Measurements from ENCODE around the gene PYGB.

Gene PYGB

DNA sequence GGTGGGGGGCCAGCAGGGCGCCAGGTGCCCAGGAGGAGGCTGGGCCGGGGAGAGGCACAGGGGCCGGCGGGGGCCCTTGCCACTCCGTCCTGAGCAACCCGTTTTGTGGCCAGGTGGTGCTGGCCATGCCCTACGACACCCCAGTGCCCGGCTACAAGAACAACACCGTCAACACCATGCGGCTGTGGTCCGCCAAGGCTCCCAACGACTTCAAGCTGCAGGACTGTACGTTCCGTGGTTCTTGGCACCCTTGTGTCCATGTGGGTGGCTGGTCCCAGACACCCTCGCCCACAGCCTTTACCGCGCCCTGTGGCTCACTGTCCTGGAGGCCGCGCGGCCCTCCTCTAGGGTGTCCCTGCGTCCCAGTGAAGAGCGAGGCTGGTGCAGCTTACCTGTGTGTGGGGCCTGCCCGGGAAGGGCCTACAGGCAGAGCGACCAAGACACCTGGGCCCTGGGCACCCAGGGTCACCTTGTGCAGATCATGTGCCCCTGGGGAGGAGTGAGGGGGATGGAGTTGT is 28.7 kb downstream of the PYGB start:
- TF ChIP-seq, protein P1, sequence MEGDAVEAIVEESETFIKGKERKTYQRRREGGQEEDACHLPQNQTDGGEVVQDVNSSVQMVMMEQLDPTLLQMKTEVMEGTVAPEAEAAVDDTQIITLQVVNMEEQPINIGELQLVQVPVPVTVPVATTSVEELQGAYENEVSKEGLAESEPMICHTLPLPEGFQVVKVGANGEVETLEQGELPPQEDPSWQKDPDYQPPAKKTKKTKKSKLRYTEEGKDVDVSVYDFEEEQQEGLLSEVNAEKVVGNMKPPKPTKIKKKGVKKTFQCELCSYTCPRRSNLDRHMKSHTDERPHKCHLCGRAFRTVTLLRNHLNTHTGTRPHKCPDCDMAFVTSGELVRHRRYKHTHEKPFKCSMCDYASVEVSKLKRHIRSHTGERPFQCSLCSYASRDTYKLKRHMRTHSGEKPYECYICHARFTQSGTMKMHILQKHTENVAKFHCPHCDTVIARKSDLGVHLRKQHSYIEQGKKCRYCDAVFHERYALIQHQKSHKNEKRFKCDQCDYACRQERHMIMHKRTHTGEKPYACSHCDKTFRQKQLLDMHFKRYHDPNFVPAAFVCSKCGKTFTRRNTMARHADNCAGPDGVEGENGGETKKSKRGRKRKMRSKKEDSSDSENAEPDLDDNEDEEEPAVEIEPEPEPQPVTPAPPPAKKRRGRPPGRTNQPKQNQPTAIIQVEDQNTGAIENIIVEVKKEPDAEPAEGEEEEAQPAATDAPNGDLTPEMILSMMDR (IDR thresholded peaks at IDR 0.05; ENCODE audit: low read depth, low read length): no peak
- no peak for DNase-seq (ENCODE audit: extremely low read depth, low read depth)

DNA sequence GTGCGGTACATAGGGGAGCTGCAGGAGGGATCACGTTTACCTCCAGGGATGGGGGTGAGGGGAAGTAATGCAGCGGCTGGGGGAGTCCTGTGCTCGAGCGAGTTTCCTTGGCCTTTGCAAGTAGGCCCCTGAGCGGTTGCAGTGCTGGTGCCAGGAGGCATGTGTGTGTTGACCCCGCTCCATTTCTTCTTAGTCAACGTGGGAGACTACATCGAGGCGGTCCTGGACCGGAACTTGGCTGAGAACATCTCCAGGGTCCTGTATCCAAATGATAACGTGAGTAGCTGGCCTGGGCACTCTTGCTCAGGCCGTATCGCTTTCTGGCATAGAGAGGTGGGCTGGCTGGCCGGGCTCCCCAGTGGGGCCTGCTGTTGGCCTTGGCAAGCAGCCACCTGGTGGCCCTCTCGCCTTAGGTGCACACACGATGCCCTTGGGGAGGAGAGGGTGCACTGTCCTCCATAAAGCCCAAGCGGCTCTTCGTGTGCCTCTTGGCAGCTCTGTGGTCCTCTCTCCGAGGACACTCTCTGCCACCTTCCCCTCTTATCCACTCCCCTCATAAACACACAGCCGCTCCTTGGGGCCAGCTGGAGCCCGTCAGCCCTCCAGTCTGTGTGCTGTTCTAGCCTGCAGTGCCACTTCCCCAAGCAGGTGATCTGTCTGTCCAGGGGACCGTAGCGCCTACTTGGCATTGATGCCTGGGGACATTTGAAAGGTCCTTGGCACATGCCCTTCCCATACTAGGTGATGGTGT is 29.3 kb downstream of the PYGB start:
- TF ChIP-seq, protein P1 (IDR thresholded peaks at IDR 0.05; ENCODE audit: low read depth, low read length): no peak
- DNase-seq (ENCODE audit: extremely low read depth, low read depth): no peak

DNA sequence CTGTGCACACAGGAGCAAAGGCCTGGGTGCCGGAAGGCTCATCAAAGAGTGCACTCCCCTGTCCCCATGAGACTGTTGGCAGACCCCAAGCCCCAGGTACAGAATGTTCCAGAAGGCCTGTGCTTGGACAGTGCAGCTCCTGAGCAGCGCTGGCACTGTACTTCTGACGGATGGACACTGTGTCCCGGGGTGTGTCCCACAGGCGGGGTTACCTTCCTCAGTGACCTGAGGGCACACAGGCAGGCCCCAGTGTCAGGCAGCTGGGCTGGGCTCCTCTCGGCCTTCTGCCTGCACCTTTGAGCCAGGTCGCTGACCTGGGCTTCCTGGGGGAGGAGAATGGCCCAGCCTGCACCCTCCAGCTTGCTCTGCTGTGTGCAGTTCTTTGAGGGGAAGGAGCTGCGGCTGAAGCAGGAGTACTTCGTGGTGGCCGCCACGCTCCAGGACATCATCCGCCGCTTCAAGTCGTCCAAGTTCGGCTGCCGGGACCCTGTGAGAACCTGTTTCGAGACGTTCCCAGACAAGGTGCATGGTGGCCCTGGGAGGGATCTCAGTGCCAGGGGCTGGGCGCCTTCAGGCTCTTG is 30.1 kb downstream of the PYGB start:
- TF ChIP-seq, protein P1 (IDR thresholded peaks at IDR 0.05; ENCODE audit: low read depth, low read length): no peak
- no peak for DNase-seq (ENCODE audit: extremely low read depth, low read depth)

DNA sequence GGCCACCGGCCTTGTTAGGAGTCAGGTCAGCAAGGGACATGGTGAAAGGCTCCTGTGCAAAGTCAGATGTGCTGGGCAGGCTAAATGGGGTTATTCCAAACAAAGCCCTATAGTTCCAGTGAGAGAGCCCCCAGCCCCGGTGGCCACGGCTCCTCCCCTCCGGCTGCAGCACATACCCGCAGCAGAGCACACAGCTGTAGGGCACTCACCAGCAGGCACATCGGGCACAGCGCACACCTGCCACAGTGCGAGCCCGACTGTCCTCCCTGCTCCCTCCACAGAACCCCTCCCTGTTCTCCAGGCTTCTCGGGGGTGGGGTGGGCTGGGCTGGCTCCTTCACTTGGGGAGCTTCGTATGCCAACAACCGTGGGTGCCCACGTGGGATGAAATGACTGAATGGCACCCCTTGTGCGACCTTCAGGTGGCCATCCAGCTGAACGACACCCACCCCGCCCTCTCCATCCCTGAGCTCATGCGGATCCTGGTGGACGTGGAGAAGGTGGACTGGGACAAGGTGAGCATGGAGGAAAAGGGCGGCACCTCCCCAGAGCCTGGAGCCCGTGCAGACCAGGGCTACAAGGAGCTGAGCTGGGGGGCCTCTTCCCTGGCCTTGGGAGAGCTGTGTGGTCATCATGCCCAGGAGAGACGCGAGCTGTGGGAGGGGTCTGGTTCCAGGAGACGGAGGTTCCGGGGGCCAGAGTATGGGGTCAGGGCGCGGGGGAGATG is 30.9 kb downstream of the PYGB start:
- DNase-seq (ENCODE audit: extremely low read depth, low read depth): no peak
- TF ChIP-seq, protein P1 (IDR thresholded peaks at IDR 0.05; ENCODE audit: low read depth, low read length): no peak

DNA sequence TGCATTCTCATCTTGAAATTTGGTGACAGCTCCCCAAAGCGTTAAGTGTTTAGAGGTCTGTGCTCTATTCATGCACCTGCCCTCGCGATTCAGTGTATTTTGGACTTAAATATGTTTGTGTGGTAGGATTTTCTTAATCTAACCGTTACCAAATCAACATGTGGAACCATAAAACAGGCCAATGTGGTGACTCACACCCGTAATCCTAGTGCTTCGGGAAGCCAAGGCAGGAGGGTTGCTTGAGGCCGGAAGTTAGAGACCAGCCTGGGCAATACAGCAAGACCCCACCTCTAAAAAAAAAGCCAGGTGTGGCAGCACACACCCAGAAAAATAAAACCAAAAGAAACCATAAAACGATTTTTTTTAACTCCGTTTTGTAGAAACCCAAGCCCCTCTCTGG is 31.5 kb downstream of the PYGB start:
- DNase-seq (ENCODE audit: extremely low read depth, low read depth): no peak
- TF ChIP-seq, protein P1 (IDR thresholded peaks at IDR 0.05; ENCODE audit: low read depth, low read length): no peak

DNA sequence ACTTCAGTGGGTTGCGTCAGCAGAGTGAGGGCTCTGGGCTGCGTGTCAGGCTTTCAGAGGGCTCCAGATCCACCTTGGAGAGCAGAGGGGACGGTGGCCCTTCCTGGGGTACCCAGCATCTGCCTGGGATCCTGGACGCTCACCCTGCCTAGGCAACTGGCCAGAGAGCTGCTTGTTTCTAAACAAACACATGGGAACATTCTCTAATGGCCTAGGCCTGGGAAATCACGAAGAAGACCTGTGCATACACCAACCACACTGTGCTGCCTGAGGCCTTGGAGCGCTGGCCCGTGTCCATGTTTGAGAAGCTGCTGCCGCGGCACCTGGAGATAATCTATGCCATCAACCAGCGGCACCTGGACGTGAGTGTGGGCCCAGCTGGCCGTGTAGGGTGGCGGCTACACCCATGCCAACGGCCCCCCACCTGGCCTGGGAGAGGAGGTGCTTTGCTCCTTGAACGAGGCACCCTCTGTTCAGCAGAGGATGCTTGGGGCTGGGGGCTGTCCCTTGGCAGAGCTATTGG is 32.2 kb downstream of the PYGB start:
- TF ChIP-seq, protein P1 (IDR thresholded peaks at IDR 0.05; ENCODE audit: low read depth, low read length): no peak
- no peak for DNase-seq (ENCODE audit: extremely low read depth, low read depth)

Measured in AG09319 (cell line).